Stimulated activated CD4-positive, alpha-beta T cell treated with anti-CD3 and anti-CD28 coated beads, Interleukin-15, amount 100 ng/mL, for 24 hours (primary cell): ENCODE results near the gene TMCO4.

ENCODE experiments used
- DNase-seq: peaks from one replicate; pipeline ENCODE4 v3.0.0-alpha.2; 2020

Gene TMCO4

DNA sequence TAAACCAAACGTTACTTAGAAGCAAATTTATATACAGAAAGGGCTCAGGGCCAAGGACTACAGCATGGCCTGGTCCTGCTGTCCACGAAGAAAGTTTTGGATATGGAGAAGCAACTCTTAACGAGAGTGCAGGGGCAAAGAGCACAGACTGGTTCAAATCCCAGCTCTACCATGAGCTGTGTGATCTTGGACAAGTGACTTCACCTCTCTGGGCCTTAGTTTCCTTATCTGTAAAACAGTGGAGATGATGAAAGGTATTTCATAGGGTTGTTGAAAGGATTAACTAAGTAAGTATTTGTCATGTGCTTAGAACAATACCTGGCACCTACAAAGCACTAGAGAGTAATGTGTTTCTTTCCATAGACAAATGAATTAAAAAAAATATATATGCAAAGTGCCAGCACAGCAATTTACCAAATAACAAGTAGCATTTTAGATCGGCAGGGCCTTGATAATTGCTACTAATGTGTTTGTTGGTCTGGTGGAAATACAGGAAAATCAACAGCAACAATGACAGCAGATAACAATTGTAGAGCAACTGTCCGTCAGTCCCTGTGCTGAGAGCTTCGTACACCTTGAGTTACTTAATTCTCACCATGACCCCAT is 25.4 kb downstream of the TMCO4 start:
- DNase-seq = no peak

DNA sequence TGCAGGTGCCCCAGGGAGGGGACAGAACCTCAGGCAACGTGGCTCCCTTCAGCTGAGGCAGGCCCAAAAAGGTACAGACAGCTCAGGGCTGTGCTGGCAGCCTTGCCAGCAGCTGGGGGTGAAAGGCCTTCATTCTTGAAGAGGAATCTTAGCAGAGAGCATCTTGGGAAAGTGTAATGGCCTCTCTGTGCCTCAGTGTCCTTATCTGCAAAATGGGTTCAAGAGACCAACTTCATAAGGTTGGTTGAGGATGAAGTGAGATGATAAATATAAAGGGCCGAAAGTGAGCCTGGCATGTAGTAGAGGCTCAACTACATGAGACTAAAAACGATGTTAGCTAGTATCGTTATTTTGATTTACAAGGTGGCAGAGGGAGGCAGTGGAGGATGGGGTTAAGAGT is 26.2 kb downstream of the TMCO4 start:
- no peak for DNase-seq

DNA sequence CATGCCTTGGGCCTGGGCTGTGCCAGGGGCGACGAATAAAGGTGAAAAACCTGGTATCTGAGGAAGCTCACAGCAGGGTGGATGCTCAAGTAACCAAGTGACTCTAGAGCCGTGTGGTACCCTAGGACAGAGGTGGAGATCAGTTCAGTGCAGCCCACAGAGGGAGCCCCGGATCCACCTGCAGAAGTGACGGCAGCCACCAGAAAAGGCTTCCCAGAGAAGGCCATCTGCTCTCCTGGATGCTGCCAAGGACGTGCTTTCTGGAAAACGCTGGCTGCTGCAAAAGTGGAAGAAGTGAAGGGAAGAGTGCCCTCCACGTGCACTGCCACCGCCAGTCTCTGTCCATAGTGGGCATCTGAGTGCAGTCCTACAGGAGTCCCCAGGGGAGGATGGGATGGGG is 27.7 kb downstream of the TMCO4 start:
- DNase-seq = no peak

DNA sequence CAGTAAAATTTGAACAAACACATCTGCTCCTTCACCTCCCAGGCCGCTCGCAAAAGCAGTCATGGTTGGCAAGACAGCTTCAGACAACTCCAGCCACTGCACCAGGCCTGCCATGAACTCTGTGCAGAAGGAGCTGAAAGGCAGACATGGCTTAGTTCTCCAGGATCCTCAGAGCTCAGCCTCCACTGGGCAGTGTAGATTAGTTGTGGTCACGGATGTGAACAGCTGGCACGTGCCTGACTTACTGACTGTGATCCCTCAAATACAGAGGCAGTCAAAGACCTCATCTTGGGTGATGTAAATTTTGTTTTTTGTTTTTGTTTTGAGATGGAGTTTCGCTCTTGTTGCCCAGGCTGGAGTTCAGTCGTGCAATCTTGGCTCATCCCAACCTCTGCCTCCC is 28.4 kb downstream of the TMCO4 start:
- DNase-seq = no peak

DNA sequence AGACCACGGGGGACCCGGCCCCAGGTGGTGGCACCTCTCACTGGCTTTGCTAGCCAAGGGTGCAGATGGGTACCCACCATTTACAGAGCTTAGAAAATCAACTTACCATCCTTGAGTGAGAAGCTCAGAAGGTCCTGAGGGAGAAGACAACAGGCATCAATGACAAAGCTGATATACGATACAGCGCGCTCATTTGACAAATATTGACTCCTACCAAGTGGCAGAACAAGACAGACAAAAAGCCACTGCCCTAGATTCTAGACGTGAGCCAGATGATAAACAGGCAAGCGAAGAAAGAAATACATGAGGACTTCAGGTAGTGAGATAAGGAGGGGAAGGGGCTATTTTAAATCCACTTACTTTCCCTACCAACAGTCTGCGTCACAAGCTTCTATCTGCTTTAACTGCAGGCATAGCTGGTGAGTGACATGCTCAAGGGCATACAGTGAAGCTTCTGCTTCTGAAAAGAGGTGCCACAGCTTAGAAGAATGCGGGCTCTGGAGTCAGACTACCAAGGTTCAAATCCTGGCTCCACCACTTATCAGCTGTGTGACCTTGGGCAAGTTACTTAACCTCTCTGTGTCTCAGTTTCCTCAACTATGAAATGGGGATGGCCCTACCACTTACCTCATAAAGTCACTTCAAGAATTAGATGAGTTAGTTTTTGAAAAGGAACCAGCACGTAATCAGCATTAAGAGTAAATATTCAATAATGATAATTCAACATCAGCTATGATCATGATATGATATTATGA is 29.1 kb downstream of the TMCO4 start:
- DNase-seq = no peak

- no peak for DNase-seq
These were observed 30.3 kb downstream of the TMCO4 start for GRCh38 chr1:19769211-19769932.

DNA sequence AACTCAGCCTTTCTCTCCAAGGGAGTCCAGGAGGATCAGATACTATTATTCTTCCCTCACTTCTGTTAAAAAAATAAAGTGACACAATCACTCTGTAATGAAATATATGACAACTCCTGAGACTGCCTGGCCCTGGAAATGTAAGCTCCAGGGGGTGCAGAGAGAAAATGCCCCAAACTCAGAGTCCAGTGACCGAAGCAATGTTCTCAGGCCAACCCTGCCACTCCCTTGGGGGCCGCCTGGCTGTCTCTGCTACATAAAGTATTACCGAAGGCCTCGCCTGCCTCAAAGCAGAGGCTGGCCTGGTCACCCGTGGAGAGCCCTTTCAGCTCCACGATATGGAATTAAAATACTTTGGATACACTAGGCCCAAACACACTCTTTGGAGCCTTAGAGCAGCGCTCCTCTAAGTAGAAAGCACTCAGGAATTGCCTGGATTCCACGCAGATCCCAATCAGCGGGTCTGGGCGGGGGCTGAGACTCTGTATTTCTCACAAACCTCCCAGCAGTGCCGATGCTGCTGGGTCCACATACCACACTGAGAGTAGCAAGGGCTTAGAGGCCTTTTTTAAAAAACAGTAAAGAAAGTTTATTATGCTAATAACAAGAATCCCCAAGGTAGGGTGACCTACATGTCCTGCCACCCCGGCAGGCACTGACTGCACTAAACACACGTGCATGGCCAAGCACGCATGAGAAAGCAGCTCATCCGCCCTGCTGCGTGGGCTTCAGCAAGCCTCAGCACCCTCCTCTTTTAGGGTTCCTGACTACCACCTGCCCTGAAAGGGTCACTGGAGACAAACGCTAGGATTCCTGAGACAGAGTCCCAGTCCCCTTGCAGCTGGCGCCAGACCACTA is 31.1 kb downstream of the TMCO4 start:
- DNase-seq = no peak

DNA sequence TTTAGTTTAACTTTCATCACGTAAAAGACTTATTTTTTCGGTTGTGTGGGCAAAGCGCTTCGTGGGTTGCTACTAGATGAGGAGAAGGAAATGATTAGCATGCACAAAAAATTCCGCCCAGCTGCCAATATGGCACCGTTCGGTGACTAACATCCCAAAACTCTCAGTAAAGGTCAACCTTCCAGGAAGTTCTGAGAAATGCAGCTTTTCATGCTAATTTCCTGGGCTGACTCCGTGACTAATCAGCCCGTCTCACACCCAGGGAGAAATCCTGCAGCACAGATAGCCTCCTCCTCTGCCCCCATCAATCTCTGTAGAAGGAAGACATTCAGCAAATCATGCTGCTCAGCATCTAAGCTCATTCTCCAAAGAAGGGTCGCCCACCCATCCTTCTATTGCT is 34.1 kb downstream of the TMCO4 start:
- peak; percentile 69 for DNase-seq

- DNase-seq = peak; percentile 13
These were observed 34.9 kb downstream of the TMCO4 start for GRCh38 chr1:19764848-19765247.

GRCh38 chr1:19762175-19762779 is 37.4 kb downstream of the TMCO4 start:
- DNase-seq = peak; percentile 61

DNA sequence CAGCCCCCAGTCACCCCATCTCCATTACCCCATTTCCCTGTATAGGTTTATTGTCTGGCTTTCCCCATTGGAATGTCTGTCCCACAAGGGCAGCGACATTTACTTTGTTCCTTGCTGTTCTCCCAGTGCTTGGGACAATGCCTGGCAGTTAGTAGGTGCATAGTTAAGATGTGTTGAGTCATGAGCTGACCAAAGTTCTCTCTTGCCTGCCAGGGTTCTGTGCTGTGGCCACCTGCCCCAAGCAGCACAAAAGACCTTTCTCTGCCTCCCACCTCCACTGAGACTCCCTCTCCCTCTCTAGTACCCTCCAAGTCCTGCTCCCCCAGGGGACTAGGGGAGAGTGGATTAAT is 40.0 kb downstream of the TMCO4 start:
- DNase-seq = no peak

DNA sequence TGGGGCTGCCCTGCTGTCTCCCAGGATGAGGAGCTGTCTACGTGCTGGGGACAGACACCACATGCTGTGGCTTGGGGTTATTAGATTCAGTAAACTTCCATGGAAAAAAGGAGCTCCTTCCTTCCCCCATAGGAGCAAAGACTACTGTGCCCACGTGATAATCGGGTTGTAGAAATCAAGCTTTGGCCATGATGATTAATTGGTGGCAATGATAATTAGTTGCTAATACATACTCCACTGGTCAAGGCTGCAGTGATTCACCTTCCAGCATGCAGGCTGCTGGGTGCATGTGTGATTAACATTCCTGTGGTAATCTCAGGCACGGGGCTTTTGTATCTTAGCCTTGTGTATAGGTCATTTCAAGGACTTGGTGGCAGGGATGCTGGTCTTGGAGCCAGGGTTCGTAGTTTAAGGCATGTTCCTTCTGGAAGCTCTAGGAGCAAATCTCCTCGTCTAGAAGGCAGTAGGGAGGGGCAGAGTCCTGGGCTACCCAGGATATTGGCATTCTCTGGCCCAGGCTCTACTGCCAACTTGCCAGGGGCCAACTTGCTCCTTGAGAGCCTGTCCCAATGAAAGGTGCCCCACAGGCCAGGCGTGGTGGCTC is 41.4 kb downstream of the TMCO4 start:
- no peak for DNase-seq

DNA sequence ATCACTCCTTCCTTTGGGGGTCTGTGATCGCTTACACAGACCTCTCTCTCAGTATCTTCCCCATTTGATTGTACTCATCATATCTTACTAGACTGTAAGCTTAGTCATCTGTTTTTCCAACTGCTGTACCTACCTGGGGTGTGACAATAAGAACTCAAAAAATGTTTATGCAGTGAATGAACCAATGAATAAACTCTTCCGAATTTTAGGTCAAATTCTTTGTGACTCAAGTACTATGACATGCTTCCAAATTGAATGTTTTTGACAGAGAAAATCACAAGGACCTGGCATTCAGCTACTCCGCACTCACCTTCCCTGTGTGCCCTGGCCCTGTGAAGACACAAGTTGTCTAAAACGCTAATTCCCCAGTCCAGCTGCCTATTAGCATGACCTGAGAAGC is 42.1 kb downstream of the TMCO4 start:
- no peak for DNase-seq

DNA sequence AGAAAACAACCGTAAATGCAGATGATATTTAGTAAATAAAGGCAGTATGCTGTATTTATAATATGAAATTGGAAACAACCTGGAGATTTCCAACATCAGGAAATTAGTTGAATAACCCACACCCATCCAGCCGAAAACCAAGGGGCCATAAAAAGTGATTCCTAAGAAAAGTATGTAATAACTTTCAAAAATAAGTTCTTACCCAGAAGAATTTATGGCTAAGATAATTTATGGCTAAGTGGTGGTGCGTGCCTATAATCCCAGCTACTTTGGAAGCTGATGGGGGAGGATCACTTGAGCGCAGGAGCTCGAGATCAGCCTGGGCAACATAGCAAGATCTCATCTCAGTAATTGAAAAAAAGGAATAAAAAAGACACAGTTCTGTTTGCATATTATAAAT is 43.2 kb downstream of the TMCO4 start:
- DNase-seq = no peak

DNA sequence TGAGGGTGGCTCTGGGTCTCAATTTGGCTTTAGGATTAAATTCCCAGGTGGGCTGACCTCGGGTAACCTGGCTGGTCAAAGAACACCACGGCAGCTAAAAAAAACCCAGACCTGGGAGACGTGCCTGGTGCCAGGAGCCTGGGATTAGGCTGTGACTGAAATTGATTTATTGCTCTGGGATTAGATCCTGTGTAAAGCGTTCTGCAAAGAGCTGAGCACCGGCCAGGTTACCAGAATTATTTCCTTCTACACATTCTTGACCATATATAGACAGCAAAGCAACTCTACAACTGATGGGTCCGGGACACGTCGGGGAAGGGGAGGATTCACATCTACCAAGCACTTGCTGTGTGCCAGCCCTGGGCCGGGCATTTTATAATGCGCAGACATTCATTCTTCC is 45.2 kb downstream of the TMCO4 start:
- DNase-seq = no peak

DNA sequence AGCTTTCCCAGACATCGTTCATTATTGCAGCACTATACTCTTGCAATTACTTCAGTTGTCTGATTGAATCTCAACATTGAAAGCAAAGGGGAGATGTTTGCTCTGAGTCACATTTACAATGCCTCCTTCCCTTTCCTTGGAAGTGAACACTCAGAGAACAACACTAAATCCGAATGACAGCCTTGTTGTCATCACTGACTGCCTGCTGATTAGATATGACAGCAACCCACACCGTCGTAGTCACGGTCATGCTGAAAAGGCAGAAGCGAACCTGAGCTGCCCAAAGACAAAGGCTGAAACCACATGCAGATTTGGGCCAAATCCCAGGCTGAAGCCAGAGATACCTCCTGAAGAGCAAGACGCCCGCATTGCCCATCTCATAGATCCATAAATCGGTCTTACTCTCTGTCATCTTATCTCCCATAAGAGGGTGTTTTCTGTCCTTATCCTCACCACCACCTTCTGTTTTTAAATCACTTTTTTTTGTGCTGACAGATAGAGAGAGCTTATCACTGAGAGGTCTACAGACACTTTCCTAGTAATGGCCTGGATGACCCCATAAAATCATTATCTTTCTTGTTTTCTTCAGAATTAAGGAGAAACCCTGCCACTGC is 47.5 kb downstream of the TMCO4 start:
- no peak for DNase-seq

DNA sequence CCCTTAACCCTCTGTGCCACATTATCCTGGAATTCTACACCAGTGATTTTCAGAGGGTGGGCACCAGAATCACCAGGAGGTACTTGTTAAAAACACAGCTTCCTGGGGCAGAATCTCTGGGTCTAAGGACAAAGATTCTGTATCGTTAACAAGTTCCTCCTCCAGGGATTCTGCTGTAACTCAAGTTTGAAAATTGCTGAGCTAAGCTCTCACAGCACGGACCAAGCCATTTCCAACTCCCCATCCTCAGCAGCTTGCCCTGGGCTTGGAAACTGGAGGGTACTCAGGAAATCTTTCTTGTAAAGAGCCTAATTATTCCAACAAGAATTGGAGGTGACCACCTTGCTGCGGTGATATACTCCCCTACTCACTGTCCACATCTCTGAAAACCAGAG is 48.8 kb downstream of the TMCO4 start:
- DNase-seq = no peak

DNA sequence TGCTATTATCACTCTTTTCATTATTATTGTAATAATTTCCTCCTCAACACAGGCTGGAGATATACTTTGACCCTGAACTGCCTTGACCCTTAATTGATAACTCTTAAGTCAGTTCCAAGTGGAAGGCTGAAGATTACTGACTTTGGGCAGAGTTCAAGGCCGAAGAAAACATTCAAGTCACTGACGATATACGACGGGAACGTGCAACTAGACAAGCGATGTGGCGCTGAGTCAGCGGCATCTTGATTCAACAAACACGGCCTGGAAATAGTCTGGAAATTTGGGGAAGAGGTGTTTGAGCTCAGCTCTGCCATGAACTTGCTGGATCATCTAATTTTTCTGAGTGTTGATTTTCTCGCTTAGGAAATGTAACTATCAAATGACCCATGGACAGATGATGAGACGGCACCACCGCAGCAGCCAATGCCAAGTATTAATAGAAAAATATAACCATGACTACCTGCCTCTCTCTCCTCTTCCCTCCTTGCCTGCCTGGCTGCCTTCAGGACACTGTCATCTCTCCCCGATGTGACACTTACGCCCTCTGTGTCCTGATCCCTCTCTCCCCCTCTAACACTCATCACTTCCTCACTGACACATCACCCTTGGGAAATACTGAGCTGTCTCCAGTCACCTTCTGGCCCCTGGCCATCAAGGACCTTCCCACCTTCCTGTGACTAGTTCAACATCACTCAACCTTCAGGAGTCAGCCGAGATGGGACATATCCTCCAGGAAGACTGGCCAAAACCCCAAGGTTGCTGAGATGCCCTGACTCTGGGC is 49.4 kb downstream of the TMCO4 start:
- no peak for DNase-seq

DNA sequence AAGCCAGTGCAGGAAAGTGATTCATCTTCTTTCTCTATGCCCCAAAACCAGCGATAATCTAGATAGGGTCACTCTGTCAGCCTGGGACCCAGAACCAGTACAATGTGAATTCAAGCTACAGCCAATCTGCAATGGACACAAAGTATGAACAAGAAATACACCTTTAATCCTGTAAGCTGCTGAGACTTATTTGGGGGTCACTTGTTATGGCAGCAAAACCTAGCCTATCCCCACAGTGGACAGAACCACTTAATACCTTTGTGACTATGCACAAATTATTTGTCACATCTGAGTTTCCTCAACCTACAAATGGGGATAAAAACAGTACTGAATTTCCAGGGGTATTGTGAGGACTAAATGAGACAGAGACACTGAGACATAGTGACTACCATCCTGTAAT is 50.0 kb downstream of the TMCO4 start:
- no peak for DNase-seq

GRCh38 chr1:19747761-19748160 is 52.0 kb downstream of the TMCO4 start:
- DNase-seq = no peak

DNA sequence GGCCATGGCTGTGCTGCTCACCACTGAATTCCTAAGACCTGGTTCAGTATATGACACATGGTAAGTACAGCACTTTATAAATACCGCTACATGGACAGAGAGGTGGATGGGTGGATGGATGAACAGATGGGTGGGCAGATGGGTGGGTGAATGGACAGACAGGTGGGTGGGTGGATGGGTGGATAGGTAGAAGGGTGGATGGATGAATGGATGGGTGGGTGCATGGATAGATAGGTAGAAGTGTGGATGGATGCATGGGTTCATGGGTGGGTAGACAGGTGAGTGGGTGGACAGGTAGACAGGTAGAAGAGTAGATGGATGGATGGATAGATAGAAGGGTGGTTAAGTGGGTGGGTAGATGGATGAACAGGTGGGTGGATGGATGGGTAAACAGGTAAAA is 54.8 kb downstream of the TMCO4 start:
- DNase-seq = no peak
